Measurements from ENCODE around the gene WDR38. TPM values are rescaled to one million over a fixed set of nuclear protein-coding genes. Genes with fewer than 3 reads are reported as not detected.

Gene WDR38
- polyA plus RNA-seq, 1 of the 3 experiments (the other 2 are of a cell fraction) = not detected

DNA sequence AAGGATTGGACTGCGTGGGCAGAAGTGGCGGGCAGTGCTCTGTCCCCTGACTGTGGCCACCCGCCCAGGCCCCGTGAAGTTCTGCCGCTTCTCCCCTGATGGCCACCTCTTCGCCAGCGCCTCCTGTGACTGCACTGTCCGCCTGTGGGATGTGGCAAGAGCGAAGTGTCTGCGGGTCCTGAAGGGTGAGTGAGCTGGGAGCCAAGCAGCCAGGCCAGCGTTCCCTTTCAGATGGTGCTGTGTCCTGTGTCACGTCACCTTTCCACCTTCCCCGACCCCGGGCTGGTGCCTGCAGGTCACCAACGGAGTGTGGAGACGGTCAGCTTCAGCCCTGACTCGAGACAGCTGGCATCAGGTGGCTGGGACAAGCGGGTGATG, 2.3 kb downstream of the WDR38 start:
- Histone ChIP-seq H3K27ac (ENCODE audit: low read depth in 2 of 2, low read length in 1 of 2) (no peak overlapping the region), H3K4me2 (no peak overlapping the region), H3K27me3 (ENCODE audit: insufficient read depth) (no peaks in the 10 kb centered on the region), H3K36me3 (replicated peaks in 1 of 2; ENCODE audit: control insufficient read depth in 1 of 2, insufficient read depth in 2 of 2, low read length in 1 of 2) (peaks cover 30 to 43% of the 10 kb centered on the region in 2 experiments), H4K20me1 (ENCODE audit: insufficient read depth) (peaks cover 46% of the 10 kb centered on the region), H3K9me3 (no peaks in the 10 kb centered on the region), H3K4me1 (ENCODE audit: control insufficient read depth in 1 of 2, insufficient read depth in 2 of 2, low read depth in 1 of 2, low read length in 1 of 2) (peaks cover 13 to 26% of the 10 kb centered on the region in 2 experiments; a peak in 1 of 4 replicates), H3K79me2 (ENCODE audit: insufficient read depth) (peaks cover 22% of the 10 kb centered on the region), H3K9ac (no peak overlapping the region), H2AFZ (ENCODE audit: low read depth) (no peak overlapping the region), H3K9me2 (no peaks in the 10 kb centered on the region), H3F3A (replicated peaks; ENCODE audit: insufficient read depth) (peaks cover 41% of the 10 kb centered on the region), H3K4me3 (ENCODE audit: low read depth in 2 of 2, low read length in 1 of 2) (no peak overlapping the region)
- TF ChIP-seq TCF12 (IDR thresholded peaks at IDR 0.05) = no peak
- no peak for TF ChIP-seq ELF1 (IDR thresholded peaks at IDR 0.05)
- no peak for TF ChIP-seq RCOR1 (IDR thresholded peaks at IDR 0.05; ENCODE audit: low read length)
- TF ChIP-seq NFIC (IDR thresholded peaks at IDR 0.05; ENCODE audit: borderline replicate concordance) = no peak
- no peak for TF ChIP-seq ZBTB33 (IDR thresholded peaks at IDR 0.05; ENCODE audit: borderline replicate concordance, low read depth)
- no peak for TF ChIP-seq YY1 (IDR thresholded peaks at IDR 0.05; ENCODE audit: low read depth)
- no peak for TF ChIP-seq GATA2 (CRISPR knock-in tag; IDR thresholded peaks at IDR 0.05)
- TF ChIP-seq, protein P1, sequence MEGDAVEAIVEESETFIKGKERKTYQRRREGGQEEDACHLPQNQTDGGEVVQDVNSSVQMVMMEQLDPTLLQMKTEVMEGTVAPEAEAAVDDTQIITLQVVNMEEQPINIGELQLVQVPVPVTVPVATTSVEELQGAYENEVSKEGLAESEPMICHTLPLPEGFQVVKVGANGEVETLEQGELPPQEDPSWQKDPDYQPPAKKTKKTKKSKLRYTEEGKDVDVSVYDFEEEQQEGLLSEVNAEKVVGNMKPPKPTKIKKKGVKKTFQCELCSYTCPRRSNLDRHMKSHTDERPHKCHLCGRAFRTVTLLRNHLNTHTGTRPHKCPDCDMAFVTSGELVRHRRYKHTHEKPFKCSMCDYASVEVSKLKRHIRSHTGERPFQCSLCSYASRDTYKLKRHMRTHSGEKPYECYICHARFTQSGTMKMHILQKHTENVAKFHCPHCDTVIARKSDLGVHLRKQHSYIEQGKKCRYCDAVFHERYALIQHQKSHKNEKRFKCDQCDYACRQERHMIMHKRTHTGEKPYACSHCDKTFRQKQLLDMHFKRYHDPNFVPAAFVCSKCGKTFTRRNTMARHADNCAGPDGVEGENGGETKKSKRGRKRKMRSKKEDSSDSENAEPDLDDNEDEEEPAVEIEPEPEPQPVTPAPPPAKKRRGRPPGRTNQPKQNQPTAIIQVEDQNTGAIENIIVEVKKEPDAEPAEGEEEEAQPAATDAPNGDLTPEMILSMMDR (IDR thresholded peaks at IDR 0.05) = no peak
- TF ChIP-seq POLR2AphosphoS5 (IDR thresholded peaks at IDR 0.05; ENCODE audit: low read depth, low read length) = no peak
- no peak for TF ChIP-seq JUND (IDR thresholded peaks at IDR 0.05)
- TF ChIP-seq FOSL2 (IDR thresholded peaks at IDR 0.05; ENCODE audit: borderline replicate concordance, low read depth) = no peak
- no peak for TF ChIP-seq SMC3 (IDR thresholded peaks at IDR 0.05; ENCODE audit: low read depth, low read length)
- TF ChIP-seq SIN3A (IDR thresholded peaks at IDR 0.05; ENCODE audit: borderline replicate concordance, low read depth, low read length) = no peak
- no peak for TF ChIP-seq EP300 (IDR thresholded peaks at IDR 0.05; ENCODE audit: borderline replicate concordance in 1 of 2, low read depth in 1 of 2, low read length in 1 of 2)
- no peak for TF ChIP-seq RXRA (IDR thresholded peaks at IDR 0.05; ENCODE audit: borderline replicate concordance, low read depth)
- TF ChIP-seq MEF2A (IDR thresholded peaks at IDR 0.05; ENCODE audit: borderline replicate concordance, low read depth) = no peak
- no peak for TF ChIP-seq GABPA (IDR thresholded peaks at IDR 0.05; ENCODE audit: low read depth)
- no peak for TF ChIP-seq TAF1 (IDR thresholded peaks at IDR 0.05; ENCODE audit: borderline replicate concordance, low read depth, low read length)
- ChIA-PET POLR2A (interaction anchor here (1.1 to 5.0 kb wide), 5 partner anchors 15 to 288 kb away, joined by 3 to 42 read pairs (median 4); partner anchors contain the start of genes NR6A1, OLFML2A and SCAI), CTCF (interaction anchor here (0.8 to 33.6 kb wide), 10 partner anchors 20 to 519 kb away, joined by 3 to 1436 read pairs (median 5); partner anchors contain the start of genes NR6A1 and OLFML2A)
- DNase-seq = no peak
- 93% methylated on average over 14 of the region's 18 CpGs for WGBS (ENCODE audit: low lambda C conversion rate)
